CD14-positive monocyte (primary cell): ENCODE data around the gene FAM13C. TPM values are rescaled to one million over a fixed set of nuclear protein-coding genes. Genes with fewer than 3 reads are reported as not detected.

Experiments used
- DNase-seq, 3 donors: peaks; one replicate each; pipeline ENCODE4 v3.0.0-alpha.2; 2011 to 2022
- H2AFZ ChIP-seq: 2 replicates; pipeline ENCODE4 v1.6.0; 2012; ENCODE audit warnings: mild to moderate bottlenecking, low read depth, low read length, inconsistent platforms; ENCODE audit not compliant: insufficient read depth, poor library complexity, severe bottlenecking
- H3K27ac ChIP-seq, 2 donors: 1 replicate in 1 of 2; 2 replicates in 1 of 2; pipeline ENCODE4 v1.5.1; 2012 to 2013; ENCODE audit warnings: low read length in 2 of 2, control low read depth in 1 of 2, inconsistent platforms in 1 of 2, low read depth in 1 of 2, mild to moderate bottlenecking in 1 of 2
- H3K27me3 ChIP-seq, 2 donors: one replicate each; pipeline versions ENCODE4 v1.6.0 to v1.6.1; 2011 to 2013; ENCODE audit warnings: low read length in 2 of 2; ENCODE audit not compliant: control insufficient read depth in 2 of 2, insufficient read depth in 2 of 2
- H3K36me3 ChIP-seq, 2 donors: replicated peaks in 1 of 2; 1 replicate in 1 of 2; 2 replicates in 1 of 2; pipeline versions ENCODE4 v1.5.1 to v1.6.1; 2012 to 2013; ENCODE audit warnings: low read length in 2 of 2, control low read depth in 1 of 2, inconsistent platforms in 1 of 2, mild to moderate bottlenecking in 1 of 2; ENCODE audit not compliant: insufficient read depth in 2 of 2, control insufficient read depth in 1 of 2
- H3K4me1 ChIP-seq, 2 donors: 1 replicate in 1 of 2; 2 replicates in 1 of 2; pipeline versions ENCODE4 v1.5.1 to v1.6.1; 2012 to 2013; ENCODE audit warnings: low read length in 2 of 2, control low read depth in 1 of 2, inconsistent platforms in 1 of 2, mild to moderate bottlenecking in 1 of 2, moderate library complexity in 1 of 2; ENCODE audit not compliant: insufficient read depth in 2 of 2, control insufficient read depth in 1 of 2
- H3K4me2 ChIP-seq: replicated peaks from 2 replicates; pipeline ENCODE3; 2012; ENCODE audit warnings: low read length, moderate library complexity, mild to moderate bottlenecking; ENCODE audit not compliant: poor library complexity, severe bottlenecking; ENCODE audit errors: extremely low read depth
- H3K4me3 ChIP-seq, 3 experiments: fragments of 200-600 bp in 1 of 3; sonication (generic) in 1 of 3; replicated peaks in 1 of 3; 1 replicate in 2 of 3; 2 replicates in 1 of 3; pipeline ENCODE4 v1.5.1; 2011 to 2013; ENCODE audit warnings: low read length in 3 of 3, mild to moderate bottlenecking in 3 of 3, control low read depth in 2 of 3, low read depth in 2 of 3, inconsistent platforms in 1 of 3, moderate library complexity in 1 of 3
- H3K79me2 ChIP-seq: 2 replicates; pipeline ENCODE4 v1.6.0; 2012; ENCODE audit warnings: mild to moderate bottlenecking, control low read depth, inconsistent platforms, low read length, moderate library complexity; ENCODE audit not compliant: insufficient read depth
- H3K9ac ChIP-seq: 2 replicates; pipeline ENCODE4 v1.6.0; 2017; ENCODE audit warnings: low read length, mild to moderate bottlenecking; ENCODE audit not compliant: insufficient read depth, poor library complexity, severe bottlenecking
- H3K9me3 ChIP-seq, 2 donors: replicated peaks in 1 of 2; 1 replicate in 1 of 2; 2 replicates in 1 of 2; pipeline versions ENCODE4 v1.5.1 to v1.6.1; 2012 to 2013; ENCODE audit warnings: low read length in 2 of 2, control low read depth in 1 of 2; ENCODE audit not compliant: control insufficient read depth in 1 of 2, insufficient read depth in 1 of 2
- H4K20me1 ChIP-seq: 2 replicates; pipeline ENCODE4 v1.6.0; 2012; ENCODE audit warnings: mild to moderate bottlenecking, low read length, control low read depth, moderate library complexity; ENCODE audit not compliant: insufficient read depth
- H3K27ac Mint-ChIP-seq, 7 donors: one replicate each; pipeline ENCODE4 v1.8.0; 2020; ENCODE audit warnings: mild to moderate bottlenecking in 7 of 7, mixed read lengths in 7 of 7, moderate library complexity in 6 of 7, inconsistent platforms in 2 of 7
- H3K27me3 Mint-ChIP-seq, 3 donors: one replicate each; pipeline ENCODE4 v1.8.0; 2021 to 2022; ENCODE audit warnings: low read depth in 3 of 3, mild to moderate bottlenecking in 3 of 3, mixed read lengths in 3 of 3, moderate library complexity in 3 of 3, inconsistent platforms in 1 of 3
- H3K36me3 Mint-ChIP-seq, 2 donors: one replicate each; pipeline ENCODE4 v1.8.0; 2020; ENCODE audit warnings: mixed read lengths in 2 of 2, inconsistent platforms in 1 of 2, mild to moderate bottlenecking in 1 of 2
- H3K4me1 Mint-ChIP-seq: one replicate; pipeline ENCODE4 v1.8.0; 2020; ENCODE audit warnings: mild to moderate bottlenecking, mixed read lengths
- H3K4me3 Mint-ChIP-seq, 2 donors: one replicate each; pipeline ENCODE4 v1.8.0; 2020; ENCODE audit warnings: mild to moderate bottlenecking in 2 of 2, mixed read lengths in 2 of 2, moderate library complexity in 1 of 2
- H3K9me3 Mint-ChIP-seq, 7 donors: one replicate each; pipeline ENCODE4 v1.8.0; 2020 to 2022; ENCODE audit warnings: mixed read lengths in 7 of 7, mild to moderate bottlenecking in 6 of 7, moderate library complexity in 6 of 7, inconsistent platforms in 2 of 7
- WGBS: methylation state at CpG from one replicate; pipeline ENCODE4 v1.1.5; 2013; ENCODE audit warnings: missing lambda C conversion rate; ENCODE audit not compliant: insufficient coverage; 5-methylcytosine and 5-hydroxymethylcytosine counted together
- intact Hi-C, 2 donors: fragments of 100-400 bp; cut with micrococcal nuclease; formaldehyde crosslinking; loops; one replicate each; pipeline versions ENCODE4 v1.15.0 to v1.15.1; 2023
- polyA plus RNA-seq, 3 donors: library from polyadenylated mRNA; depleted of rRNA in 1 of 3; unstranded in 2 of 3; stranded (reverse) in 1 of 3; fragments of 300-500 nt in 2 of 3; fragments of >200 nt in 1 of 3; fragmentation: Illumina TruSeq in 2 of 3; gene quantifications; 1 replicate in 2 of 3; 2 replicates in 1 of 3; pipeline ENCODE4 v1.2.3, GENCODE V29; 2012 to 2021
- TF ChIP-seq, protein P1 (sequence below): fragments of 200-600 bp; IDR thresholded peaks from one replicate; pipeline ENCODE4 v1.8.0; 2022; ENCODE audit warnings: antibody characterized with exemption, mild to moderate bottlenecking

Gene FAM13C
- polyA plus RNA-seq, 3 donors: not detected

DNA sequence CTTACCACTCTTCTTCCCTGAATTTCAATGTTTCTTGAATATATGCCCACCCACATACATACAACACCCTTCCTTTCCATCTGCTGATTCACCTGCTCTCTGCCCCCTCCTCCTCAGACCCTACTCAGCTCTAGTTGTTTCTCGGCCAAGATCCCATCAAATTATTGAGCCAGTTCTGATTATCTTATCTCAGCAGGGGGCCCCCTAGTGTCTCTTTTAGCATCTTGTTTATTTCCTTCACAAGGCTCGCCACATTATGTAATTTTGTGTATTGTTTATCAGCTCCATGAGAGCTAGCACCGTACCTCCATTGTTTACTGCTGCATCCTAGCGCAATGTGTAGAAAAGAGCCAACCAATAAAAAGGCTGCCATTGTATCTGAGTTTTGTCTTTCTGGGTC is 71.9 kb downstream of the FAM13C start:
- intact Hi-C loops: no loop called here
- H3K36me3 ChIP-seq: no peaks in the 10 kb centered on the region
- no peak overlapping the region for H2AFZ ChIP-seq
- TF ChIP-seq, protein P1, sequence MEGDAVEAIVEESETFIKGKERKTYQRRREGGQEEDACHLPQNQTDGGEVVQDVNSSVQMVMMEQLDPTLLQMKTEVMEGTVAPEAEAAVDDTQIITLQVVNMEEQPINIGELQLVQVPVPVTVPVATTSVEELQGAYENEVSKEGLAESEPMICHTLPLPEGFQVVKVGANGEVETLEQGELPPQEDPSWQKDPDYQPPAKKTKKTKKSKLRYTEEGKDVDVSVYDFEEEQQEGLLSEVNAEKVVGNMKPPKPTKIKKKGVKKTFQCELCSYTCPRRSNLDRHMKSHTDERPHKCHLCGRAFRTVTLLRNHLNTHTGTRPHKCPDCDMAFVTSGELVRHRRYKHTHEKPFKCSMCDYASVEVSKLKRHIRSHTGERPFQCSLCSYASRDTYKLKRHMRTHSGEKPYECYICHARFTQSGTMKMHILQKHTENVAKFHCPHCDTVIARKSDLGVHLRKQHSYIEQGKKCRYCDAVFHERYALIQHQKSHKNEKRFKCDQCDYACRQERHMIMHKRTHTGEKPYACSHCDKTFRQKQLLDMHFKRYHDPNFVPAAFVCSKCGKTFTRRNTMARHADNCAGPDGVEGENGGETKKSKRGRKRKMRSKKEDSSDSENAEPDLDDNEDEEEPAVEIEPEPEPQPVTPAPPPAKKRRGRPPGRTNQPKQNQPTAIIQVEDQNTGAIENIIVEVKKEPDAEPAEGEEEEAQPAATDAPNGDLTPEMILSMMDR: no peak
- H4K20me1 ChIP-seq: no peaks in the 10 kb centered on the region
- Mint-ChIP-seq H3K36me3 (no peaks in the 10 kb centered on the region), H3K27ac (no peak overlapping the region), H3K4me3 (no peak overlapping the region), H3K9me3 (peaks cover 0 to 12% (median 1%) of the 10 kb centered on the region in 7 donors), H3K27me3 (no peaks in the 10 kb centered on the region), H3K4me1 (no peaks in the 10 kb centered on the region)
- no peak overlapping the region for H3K4me3 ChIP-seq
- no peaks in the 10 kb centered on the region for H3K4me1 ChIP-seq
- no peak overlapping the region for H3K9ac ChIP-seq
- H3K27me3 ChIP-seq: no peaks in the 10 kb centered on the region
- no peaks in the 10 kb centered on the region for H3K79me2 ChIP-seq
- no peak overlapping the region for H3K4me2 ChIP-seq
- H3K9me3 ChIP-seq: no peaks in the 10 kb centered on the region
- WGBS: 90% methylated on average over 2 of the region's 4 CpGs
- no peak for DNase-seq
- no peak overlapping the region for H3K27ac ChIP-seq

DNA sequence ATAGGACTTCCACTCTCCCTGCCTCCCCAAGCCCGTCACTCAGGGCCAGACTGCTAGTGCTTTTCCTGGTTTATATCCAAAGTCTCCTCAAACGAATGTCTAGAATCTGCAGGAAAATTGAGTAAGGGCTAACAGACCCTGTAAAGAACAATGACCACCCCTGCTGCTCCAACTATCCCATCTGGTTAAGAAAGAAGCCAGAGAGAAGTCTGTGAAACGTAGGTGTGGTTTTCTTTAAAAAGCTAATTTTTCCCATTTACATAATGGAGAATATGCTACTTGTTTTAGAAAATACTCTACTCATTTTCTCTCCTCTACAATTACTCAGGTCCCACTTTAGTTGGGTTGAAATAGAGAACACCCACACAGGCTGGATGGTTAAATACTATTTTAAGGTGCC is 72.5 kb downstream of the FAM13C start:
- Histone ChIP-seq H3K79me2 (no peaks in the 10 kb centered on the region), H4K20me1 (no peaks in the 10 kb centered on the region), H3K36me3 (no peaks in the 10 kb centered on the region), H3K4me1 (no peaks in the 10 kb centered on the region), H3K9ac (no peak overlapping the region), H3K27me3 (no peaks in the 10 kb centered on the region), H3K4me2 (no peak overlapping the region), H3K4me3 (no peak overlapping the region), H2AFZ (no peak overlapping the region), H3K9me3 (no peaks in the 10 kb centered on the region), H3K27ac (no peak overlapping the region)
- Mint-ChIP-seq H3K4me3 (no peak overlapping the region), H3K27me3 (no peaks in the 10 kb centered on the region), H3K36me3 (no peaks in the 10 kb centered on the region), H3K27ac (no peak overlapping the region), H3K9me3 (peaks cover 0 to 10% (median 1%) of the 10 kb centered on the region in 7 donors), H3K4me1 (no peaks in the 10 kb centered on the region)
- intact Hi-C loops: no loop called here
- no peak for DNase-seq
- 80% methylated on average over 1 of the region's 3 CpGs for WGBS
- TF ChIP-seq, protein P1: no peak
